Stimulated activated naive CD4-positive, alpha-beta T cell (primary cell): ENCODE measurements around the gene LILRB3.
"Not testable (repeated sequence)": the region's sequence is repeated elsewhere in the genome, so short reads cannot be mapped to it uniquely, and the experiment has no call there.

Source experiments
- DNase-seq, 6 experiments: peaks; one replicate each; lab custom pipeline; 2025; lab: John Stamatoyannopoulos, UW

The LILRB3 gene

GRCh38 chr19:54242646-54243045 lies 19.8 kb upstream of the LILRB3 start, which contains the start of gene LILRA6:
LILRA6 (minus strand) TSS chr19:54242790.
- not testable (repeated sequence) for DNase-seq

GRCh38 chr19:54242234-54242633 lies 19.4 kb upstream of the LILRB3 start:
- not testable (repeated sequence) for DNase-seq

- DNase-seq: not testable (repeated sequence)
Measured at GRCh38 chr19:54240372-54241336, 17.8 kb upstream of the LILRB3 start.

- DNase-seq: not testable (repeated sequence)
Measured at GRCh38 chr19:54239491-54240371, 16.9 kb upstream of the LILRB3 start.

GRCh38 chr19:54233941-54234340 lies 11.1 kb upstream of the LILRB3 start:
- DNase-seq: no peak

GRCh38 chr19:54231077-54231931 lies 8.5 kb upstream of the LILRB3 start:
- DNase-seq: peak; percentile 55 to 79 (median 73)

- DNase-seq: no peak
Measured at GRCh38 chr19:54230031-54230430, 7.2 kb upstream of the LILRB3 start.

- no peak for DNase-seq
Measured at GRCh38 chr19:54229146-54229545, 6.3 kb upstream of the LILRB3 start.

GRCh38 chr19:54224619-54225018 lies 1.8 kb upstream of the LILRB3 start:
- DNase-seq: not testable (repeated sequence)

GRCh38 chr19:54223937-54224281 lies 1.1 kb upstream of the LILRB3 start:
- DNase-seq: not testable (repeated sequence)

GRCh38 chr19:54223277-54223936 lies 600 bp upstream of the LILRB3 start:
- DNase-seq: not testable (repeated sequence)

- not testable (repeated sequence) for DNase-seq
Measured at GRCh38 chr19:54221947-54222346, 860 bp downstream of the LILRB3 start.

GRCh38 chr19:54219702-54220101 lies 3.1 kb downstream of the LILRB3 start:
- DNase-seq: not testable (repeated sequence)

GRCh38 chr19:54218960-54219661 lies 3.7 kb downstream of the LILRB3 start:
- DNase-seq: no peak

GRCh38 chr19:54218259-54218658 lies 4.5 kb downstream of the LILRB3 start:
- no peak for DNase-seq

- not testable (repeated sequence) for DNase-seq
Measured at GRCh38 chr19:54217517-54218247, 5.1 kb downstream of the LILRB3 start.

GRCh38 chr19:54216869-54217268 lies 5.9 kb downstream of the LILRB3 start:
- DNase-seq: no peak

- DNase-seq: not testable (repeated sequence)
Measured at GRCh38 chr19:54214734-54215133, 8.1 kb downstream of the LILRB3 start.

- DNase-seq: not testable (repeated sequence)
Measured at GRCh38 chr19:54214217-54214616, 8.6 kb downstream of the LILRB3 start.

- no peak for DNase-seq
Measured at GRCh38 chr19:54211235-54211634, 11.6 kb downstream of the LILRB3 start.
